Measurements from ENCODE around the gene SUCLA2.

The SUCLA2 gene

DNA sequence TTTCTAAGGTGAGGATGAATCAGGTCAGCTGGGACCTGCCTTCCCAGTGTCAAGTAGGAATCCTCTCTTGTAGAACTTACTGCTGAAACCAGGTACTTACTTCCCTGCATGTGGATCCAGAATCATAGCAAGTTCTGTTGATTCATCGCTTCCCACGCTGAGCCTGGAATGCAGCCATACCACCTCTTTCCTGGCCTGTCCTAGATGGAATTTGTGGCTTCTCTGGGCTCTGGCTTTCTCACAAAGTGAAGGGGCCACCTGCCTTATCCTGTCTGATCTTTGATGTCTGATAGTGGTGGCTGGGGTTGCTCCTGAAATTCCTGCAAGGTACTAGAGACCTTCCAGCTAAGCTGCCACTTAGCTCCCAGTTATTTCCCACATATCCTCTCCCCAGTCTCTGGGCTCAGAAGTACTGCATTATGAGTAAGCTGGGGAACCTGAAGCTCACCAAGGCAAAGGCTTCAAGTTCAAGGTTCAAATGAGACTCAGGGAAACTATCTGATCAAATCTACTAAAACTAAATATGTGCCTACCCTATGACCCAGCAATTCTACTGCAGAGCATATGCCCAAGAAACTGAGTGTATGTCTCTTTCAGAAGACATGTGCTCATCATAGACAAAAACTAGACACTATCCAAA lies 103.5 kb downstream of the SUCLA2 start:
- DNase-seq, result no peak

DNA sequence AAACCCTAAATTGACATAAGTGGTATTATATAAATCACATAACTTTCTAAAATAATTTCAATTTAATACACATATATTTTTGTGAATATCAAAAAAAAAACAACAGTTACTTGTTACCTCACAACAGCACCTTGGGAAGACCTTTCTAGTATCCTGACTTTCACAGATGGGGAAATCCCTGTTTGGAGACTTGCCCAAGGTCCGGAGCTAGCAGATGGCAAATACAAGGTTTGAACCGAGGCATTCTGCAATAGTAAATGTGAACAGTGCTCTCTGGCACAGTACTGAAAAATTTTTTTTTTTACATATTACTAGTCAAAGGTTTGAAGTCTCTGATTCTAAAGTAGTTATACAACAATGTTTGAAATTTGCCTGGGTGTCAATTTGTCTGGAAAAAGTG lies 104.5 kb downstream of the SUCLA2 start:
- DNase-seq, result no peak

DNA sequence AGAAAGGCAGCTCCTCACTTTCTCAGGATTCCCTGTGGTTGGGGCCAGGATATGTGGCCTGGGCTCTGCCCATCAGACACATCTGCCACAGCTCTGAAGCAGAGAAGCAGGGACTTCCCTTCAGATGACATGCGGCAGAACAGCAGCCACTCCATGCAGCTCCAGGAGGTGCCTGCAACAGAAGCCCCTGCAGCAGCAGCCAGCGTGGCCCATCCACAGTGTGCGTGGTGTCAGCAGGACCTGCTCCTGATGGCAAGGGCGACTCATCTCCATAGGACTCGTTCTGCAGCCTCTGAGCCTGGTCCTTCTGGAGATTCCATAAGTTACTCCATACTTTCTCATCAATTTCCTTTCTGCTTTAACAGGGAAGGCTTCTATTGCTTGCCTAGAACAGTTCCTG lies 105.0 kb downstream of the SUCLA2 start:
- no peak for DNase-seq

DNA sequence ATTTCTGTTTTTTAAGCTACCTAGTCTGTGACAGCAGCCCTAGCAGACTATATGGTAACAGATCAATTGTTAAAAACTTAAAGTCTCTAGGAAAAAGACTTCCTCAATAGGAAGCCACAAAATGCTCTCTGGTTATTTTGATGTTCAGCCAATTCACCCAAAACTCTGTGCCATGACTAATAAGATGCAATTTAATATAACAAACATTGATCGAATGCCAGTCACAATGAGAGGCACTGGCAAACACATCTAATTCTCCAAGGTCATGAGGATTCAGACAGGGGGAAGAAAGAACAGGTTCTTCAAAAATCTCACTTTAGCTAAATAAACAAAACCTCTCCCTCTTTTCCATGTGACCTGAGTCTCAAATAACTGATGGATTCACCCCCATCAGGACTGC lies 107.5 kb downstream of the SUCLA2 start:
- DNase-seq, result no peak

Data from activated CD4-positive, CD25-positive, alpha-beta regulatory T cell (primary cell).